ENCODE measurements around the gene SLC35F1.

Gene SLC35F1

GRCh38 chr6:118197539-118197938, 290.5 kb downstream of the SLC35F1 start:
- DNase-seq: no peak
- Histone ChIP-seq H3K4me3 (ENCODE audit: low read depth, low read length) (no peak overlapping the region), H3K27me3 (no peaks in the 10 kb centered on the region), H3K4me1 (no peaks in the 10 kb centered on the region), H3K36me3 (no peaks in the 10 kb centered on the region), H3K9me3 (no peaks in the 10 kb centered on the region)
- TF ChIP-seq CTCF (IDR thresholded peaks at IDR 0.05; ENCODE audit: low read depth, low read length): no peak

- H3K36me3 ChIP-seq: no peaks in the 10 kb centered on the region
- TF ChIP-seq CTCF (IDR thresholded peaks at IDR 0.05; ENCODE audit: low read depth, low read length): no peak
- DNase-seq: no peak
- H3K9me3 ChIP-seq: no peaks in the 10 kb centered on the region
- no peak overlapping the region for H3K4me3 ChIP-seq (ENCODE audit: low read depth, low read length)
- no peaks in the 10 kb centered on the region for H3K27me3 ChIP-seq
- no peaks in the 10 kb centered on the region for H3K4me1 ChIP-seq
Observed at GRCh38 chr6:118198746-118199145, 291.7 kb downstream of the SLC35F1 start.

GRCh38 chr6:118200160-118200559, 293.1 kb downstream of the SLC35F1 start:
- no peaks in the 10 kb centered on the region for H3K4me1 ChIP-seq
- no peak for DNase-seq
- no peak for TF ChIP-seq CTCF (IDR thresholded peaks at IDR 0.05; ENCODE audit: low read depth, low read length)
- no peaks in the 10 kb centered on the region for H3K9me3 ChIP-seq
- no peak overlapping the region for H3K4me3 ChIP-seq (ENCODE audit: low read depth, low read length)
- no peaks in the 10 kb centered on the region for H3K36me3 ChIP-seq
- H3K27me3 ChIP-seq: no peaks in the 10 kb centered on the region

- Histone ChIP-seq H3K27me3 (no peaks in the 10 kb centered on the region), H3K9me3 (no peaks in the 10 kb centered on the region), H3K4me1 (no peaks in the 10 kb centered on the region), H3K4me3 (ENCODE audit: low read depth, low read length) (no peak overlapping the region), H3K36me3 (no peaks in the 10 kb centered on the region)
- DNase-seq: no peak
- no peak for TF ChIP-seq CTCF (IDR thresholded peaks at IDR 0.05; ENCODE audit: low read depth, low read length)
Observed at GRCh38 chr6:118202517-118202916, 295.5 kb downstream of the SLC35F1 start.

GRCh38 chr6:118203545-118203944, 296.5 kb downstream of the SLC35F1 start:
- no peak for DNase-seq
- Histone ChIP-seq H3K4me1 (no peaks in the 10 kb centered on the region), H3K36me3 (no peaks in the 10 kb centered on the region), H3K27me3 (no peaks in the 10 kb centered on the region), H3K4me3 (ENCODE audit: low read depth, low read length) (no peak overlapping the region), H3K9me3 (no peaks in the 10 kb centered on the region)
- no peak for TF ChIP-seq CTCF (IDR thresholded peaks at IDR 0.05; ENCODE audit: low read depth, low read length)

GRCh38 chr6:118206221-118206620, 299.2 kb downstream of the SLC35F1 start:
- no peaks in the 10 kb centered on the region for H3K27me3 ChIP-seq
- DNase-seq: no peak
- no peak overlapping the region for H3K4me3 ChIP-seq (ENCODE audit: low read depth, low read length)
- H3K36me3 ChIP-seq: no peaks in the 10 kb centered on the region
- no peak for TF ChIP-seq CTCF (IDR thresholded peaks at IDR 0.05; ENCODE audit: low read depth, low read length)
- no peaks in the 10 kb centered on the region for H3K4me1 ChIP-seq
- H3K9me3 ChIP-seq: no peaks in the 10 kb centered on the region
